SK-N-SH (cell line): ENCODE measurements around the gene SDHA.

Experiments
- EZH2phosphoT487 ChIP-seq: fragments of 200-600 bp; sonication (generic); IDR thresholded peaks from 2 replicates; pipeline ENCODE4 v1.6.1; 2017; ENCODE audit warnings: low read depth, mixed run types, mild to moderate bottlenecking, antibody characterized with exemption, moderate library complexity, borderline replicate concordance
- GABPA ChIP-seq: IDR thresholded peaks from 2 replicates; pipeline ENCODE4 v1.4.0; 2012; ENCODE audit warnings: low read depth, mild to moderate bottlenecking
- GATA2 ChIP-seq: sonication (generic); formaldehyde crosslinking; IDR thresholded peaks from 2 replicates; pipeline ENCODE4 v1.5.0; 2020; ENCODE audit warnings: mild to moderate bottlenecking, missing genetic modification reagents
- RFX5 ChIP-seq: IDR thresholded peaks from 2 replicates; pipeline ENCODE4 v1.6.1; 2012; ENCODE audit warnings: mild to moderate bottlenecking, improper control_type of control experiment, low read length
- SIN3A ChIP-seq: IDR thresholded peaks from 2 replicates; pipeline ENCODE4 v1.6.1; 2012; ENCODE audit warnings: low read depth, mild to moderate bottlenecking, low read length, moderate library complexity, borderline replicate concordance
- TCF12 ChIP-seq: IDR thresholded peaks from 2 replicates; pipeline ENCODE4 v1.4.0; 2012
- TF ChIP-seq, protein P1 (sequence below): fragments of 200-600 bp; sonication (generic); IDR thresholded peaks from 2 replicates; pipeline ENCODE4 v1.6.1; 2017; ENCODE audit warnings: antibody characterized with exemption, mild to moderate bottlenecking, moderate library complexity
- TF ChIP-seq, protein P2 (sequence below): IDR thresholded peaks from 2 replicates; pipeline ENCODE4 v1.6.1; 2012; ENCODE audit warnings: mild to moderate bottlenecking, low read depth, low read length, moderate library complexity
- TF ChIP-seq, protein P3 (sequence below): IDR thresholded peaks from 2 replicates; pipeline ENCODE4 v1.4.0; 2012; ENCODE audit warnings: low read depth
- TF ChIP-seq, protein P4 (sequence below): IDR thresholded peaks from 2 replicates; pipeline ENCODE4 v1.4.0; 2012; ENCODE audit warnings: low read depth, borderline replicate concordance

DNA sequence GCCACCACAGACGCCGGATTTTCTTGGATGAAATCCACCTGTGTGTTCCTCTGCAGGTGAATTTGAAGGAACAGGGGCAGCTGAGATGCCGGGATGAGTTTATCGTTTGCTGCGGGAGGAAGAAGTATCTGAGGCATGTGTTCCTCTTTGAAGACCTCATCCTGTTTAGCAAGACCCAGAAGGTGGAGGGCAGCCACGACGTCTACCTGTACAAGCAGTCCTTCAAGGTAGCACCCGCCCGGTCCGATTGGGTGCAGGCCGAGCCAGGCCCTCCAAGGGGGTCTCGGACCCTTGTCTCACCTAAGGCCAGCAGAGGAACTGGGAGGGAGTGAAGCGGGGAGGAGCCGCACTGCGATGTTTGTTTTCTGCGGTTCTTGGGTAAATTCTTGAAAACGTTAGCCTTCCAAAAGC is 45.3 kb upstream of the SDHA start:
- TF ChIP-seq, protein P1, sequence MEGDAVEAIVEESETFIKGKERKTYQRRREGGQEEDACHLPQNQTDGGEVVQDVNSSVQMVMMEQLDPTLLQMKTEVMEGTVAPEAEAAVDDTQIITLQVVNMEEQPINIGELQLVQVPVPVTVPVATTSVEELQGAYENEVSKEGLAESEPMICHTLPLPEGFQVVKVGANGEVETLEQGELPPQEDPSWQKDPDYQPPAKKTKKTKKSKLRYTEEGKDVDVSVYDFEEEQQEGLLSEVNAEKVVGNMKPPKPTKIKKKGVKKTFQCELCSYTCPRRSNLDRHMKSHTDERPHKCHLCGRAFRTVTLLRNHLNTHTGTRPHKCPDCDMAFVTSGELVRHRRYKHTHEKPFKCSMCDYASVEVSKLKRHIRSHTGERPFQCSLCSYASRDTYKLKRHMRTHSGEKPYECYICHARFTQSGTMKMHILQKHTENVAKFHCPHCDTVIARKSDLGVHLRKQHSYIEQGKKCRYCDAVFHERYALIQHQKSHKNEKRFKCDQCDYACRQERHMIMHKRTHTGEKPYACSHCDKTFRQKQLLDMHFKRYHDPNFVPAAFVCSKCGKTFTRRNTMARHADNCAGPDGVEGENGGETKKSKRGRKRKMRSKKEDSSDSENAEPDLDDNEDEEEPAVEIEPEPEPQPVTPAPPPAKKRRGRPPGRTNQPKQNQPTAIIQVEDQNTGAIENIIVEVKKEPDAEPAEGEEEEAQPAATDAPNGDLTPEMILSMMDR = no peak
- TF ChIP-seq RFX5 = no peak
- TF ChIP-seq GATA2 (CRISPR knock-in tag) = no peak
- TF ChIP-seq TCF12 = no peak
- no peak for TF ChIP-seq EZH2phosphoT487
- TF ChIP-seq, protein P2, sequence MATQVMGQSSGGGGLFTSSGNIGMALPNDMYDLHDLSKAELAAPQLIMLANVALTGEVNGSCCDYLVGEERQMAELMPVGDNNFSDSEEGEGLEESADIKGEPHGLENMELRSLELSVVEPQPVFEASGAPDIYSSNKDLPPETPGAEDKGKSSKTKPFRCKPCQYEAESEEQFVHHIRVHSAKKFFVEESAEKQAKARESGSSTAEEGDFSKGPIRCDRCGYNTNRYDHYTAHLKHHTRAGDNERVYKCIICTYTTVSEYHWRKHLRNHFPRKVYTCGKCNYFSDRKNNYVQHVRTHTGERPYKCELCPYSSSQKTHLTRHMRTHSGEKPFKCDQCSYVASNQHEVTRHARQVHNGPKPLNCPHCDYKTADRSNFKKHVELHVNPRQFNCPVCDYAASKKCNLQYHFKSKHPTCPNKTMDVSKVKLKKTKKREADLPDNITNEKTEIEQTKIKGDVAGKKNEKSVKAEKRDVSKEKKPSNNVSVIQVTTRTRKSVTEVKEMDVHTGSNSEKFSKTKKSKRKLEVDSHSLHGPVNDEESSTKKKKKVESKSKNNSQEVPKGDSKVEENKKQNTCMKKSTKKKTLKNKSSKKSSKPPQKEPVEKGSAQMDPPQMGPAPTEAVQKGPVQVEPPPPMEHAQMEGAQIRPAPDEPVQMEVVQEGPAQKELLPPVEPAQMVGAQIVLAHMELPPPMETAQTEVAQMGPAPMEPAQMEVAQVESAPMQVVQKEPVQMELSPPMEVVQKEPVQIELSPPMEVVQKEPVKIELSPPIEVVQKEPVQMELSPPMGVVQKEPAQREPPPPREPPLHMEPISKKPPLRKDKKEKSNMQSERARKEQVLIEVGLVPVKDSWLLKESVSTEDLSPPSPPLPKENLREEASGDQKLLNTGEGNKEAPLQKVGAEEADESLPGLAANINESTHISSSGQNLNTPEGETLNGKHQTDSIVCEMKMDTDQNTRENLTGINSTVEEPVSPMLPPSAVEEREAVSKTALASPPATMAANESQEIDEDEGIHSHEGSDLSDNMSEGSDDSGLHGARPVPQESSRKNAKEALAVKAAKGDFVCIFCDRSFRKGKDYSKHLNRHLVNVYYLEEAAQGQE = no peak
- TF ChIP-seq, protein P3, sequence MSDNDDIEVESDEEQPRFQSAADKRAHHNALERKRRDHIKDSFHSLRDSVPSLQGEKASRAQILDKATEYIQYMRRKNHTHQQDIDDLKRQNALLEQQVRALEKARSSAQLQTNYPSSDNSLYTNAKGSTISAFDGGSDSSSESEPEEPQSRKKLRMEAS = no peak
- no peak for TF ChIP-seq SIN3A
- TF ChIP-seq GABPA = no peak
- TF ChIP-seq, protein P4, sequence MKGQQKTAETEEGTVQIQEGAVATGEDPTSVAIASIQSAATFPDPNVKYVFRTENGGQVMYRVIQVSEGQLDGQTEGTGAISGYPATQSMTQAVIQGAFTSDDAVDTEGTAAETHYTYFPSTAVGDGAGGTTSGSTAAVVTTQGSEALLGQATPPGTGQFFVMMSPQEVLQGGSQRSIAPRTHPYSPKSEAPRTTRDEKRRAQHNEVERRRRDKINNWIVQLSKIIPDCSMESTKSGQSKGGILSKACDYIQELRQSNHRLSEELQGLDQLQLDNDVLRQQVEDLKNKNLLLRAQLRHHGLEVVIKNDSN = no peak
